ENCODE results near the gene CA4.

The CA4 gene

GRCh38 chr17:60167065-60167741, 17.4 kb downstream of the CA4 start:
- no peaks in the 10 kb centered on the region for H3K36me3 ChIP-seq
- H3K27me3 ChIP-seq, result no peaks in the 10 kb centered on the region
- no peaks in the 10 kb centered on the region for H3K9me3 ChIP-seq
- H3K4me3 ChIP-seq (ENCODE audit: low read depth, low read length), result no peak overlapping the region
- no peak for TF ChIP-seq CTCF (IDR thresholded peaks at IDR 0.05; ENCODE audit: low read depth, low read length)
- peaks cover 13% of the 10 kb centered on the region for H3K4me1 ChIP-seq
- no peak for DNase-seq

- H3K27me3 ChIP-seq, result no peaks in the 10 kb centered on the region
- no peaks in the 10 kb centered on the region for H3K36me3 ChIP-seq
- H3K4me3 ChIP-seq (ENCODE audit: low read depth, low read length), result no peak overlapping the region
- H3K4me1 ChIP-seq, result peaks cover 13% of the 10 kb centered on the region
- DNase-seq, result no peak
- no peaks in the 10 kb centered on the region for H3K9me3 ChIP-seq
- TF ChIP-seq CTCF (IDR thresholded peaks at IDR 0.05; ENCODE audit: low read depth, low read length), result no peak
These were observed 18.9 kb downstream of the CA4 start for GRCh38 chr17:60168654-60169053.

GRCh38 chr17:60169921-60170817, 20.4 kb downstream of the CA4 start:
- TF ChIP-seq CTCF (IDR thresholded peaks at IDR 0.05; ENCODE audit: low read depth, low read length), result no peak
- H3K9me3 ChIP-seq, result no peaks in the 10 kb centered on the region
- no peak overlapping the region for H3K4me3 ChIP-seq (ENCODE audit: low read depth, low read length)
- no peaks in the 10 kb centered on the region for H3K27me3 ChIP-seq
- peaks cover 13% of the 10 kb centered on the region for H3K4me1 ChIP-seq
- H3K36me3 ChIP-seq, result no peaks in the 10 kb centered on the region
- peak; percentile 71 for DNase-seq

GRCh38 chr17:60170835-60171752, 21.3 kb downstream of the CA4 start:
- Histone ChIP-seq H3K9me3 (no peaks in the 10 kb centered on the region), H3K36me3 (no peaks in the 10 kb centered on the region), H3K27me3 (no peaks in the 10 kb centered on the region), H3K4me1 (peaks cover 13% of the 10 kb centered on the region), H3K4me3 (ENCODE audit: low read depth, low read length) (no peak overlapping the region)
- TF ChIP-seq CTCF (IDR thresholded peaks at IDR 0.05; ENCODE audit: low read depth, low read length), result no peak
- no peak for DNase-seq

- peaks cover 13% of the 10 kb centered on the region for H3K4me1 ChIP-seq
- H3K9me3 ChIP-seq, result no peaks in the 10 kb centered on the region
- no peak overlapping the region for H3K4me3 ChIP-seq (ENCODE audit: low read depth, low read length)
- TF ChIP-seq CTCF (IDR thresholded peaks at IDR 0.05; ENCODE audit: low read depth, low read length), result no peak
- no peaks in the 10 kb centered on the region for H3K36me3 ChIP-seq
- DNase-seq, result no peak
- H3K27me3 ChIP-seq, result no peaks in the 10 kb centered on the region
These were observed 21.9 kb downstream of the CA4 start for GRCh38 chr17:60171753-60172079.
